ENCODE results near the gene GDPD5. TPM values are rescaled to one million over a fixed set of nuclear protein-coding genes. Genes with fewer than 3 reads are reported as not detected.

Gene GDPD5
- total RNA-seq, 1 experiment from 2014 or later: 12.2 TPM

DNA sequence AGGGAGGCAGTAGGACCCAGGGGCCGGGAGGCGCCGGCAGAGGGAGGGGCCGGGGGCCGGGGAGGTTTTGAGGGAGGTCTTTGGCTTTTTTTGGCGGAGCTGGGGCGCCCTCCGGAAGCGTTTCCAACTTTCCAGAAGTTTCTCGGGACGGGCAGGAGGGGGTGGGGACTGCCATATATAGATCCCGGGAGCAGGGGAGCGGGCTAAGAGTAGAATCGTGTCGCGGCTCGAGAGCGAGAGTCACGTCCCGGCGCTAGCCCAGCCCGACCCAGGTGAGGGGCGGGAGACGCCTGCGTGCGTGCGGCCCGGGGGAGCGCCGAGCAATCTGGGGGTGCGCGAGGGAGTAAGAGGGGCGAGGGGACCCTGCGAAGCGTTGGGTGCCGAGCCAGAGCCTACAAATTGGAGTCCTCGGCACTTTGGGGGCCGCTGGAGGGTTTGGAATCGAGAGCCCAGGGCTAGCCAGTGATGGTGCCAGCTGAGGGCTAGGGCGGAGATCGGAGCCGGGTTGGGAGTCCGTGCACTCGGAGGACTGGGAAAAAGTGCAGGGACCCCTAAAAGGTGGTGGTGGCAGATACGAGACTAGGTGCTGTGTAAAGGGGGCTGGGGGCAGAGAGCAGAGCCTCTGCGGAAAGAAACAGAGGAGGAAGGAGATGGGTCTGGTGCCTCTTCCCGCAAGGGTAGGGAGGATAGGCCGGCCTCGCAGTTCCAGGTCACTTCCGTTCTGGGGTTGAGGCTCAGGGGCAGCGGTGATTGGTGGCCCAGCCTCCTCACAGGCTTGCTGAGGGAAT lies 36.5 kb upstream of the GDPD5 start, which contains the start of gene SERPINH1 (continued):
- TF ChIP-seq RELA (CRISPR knock-in tag; IDR thresholded peaks at IDR 0.05; ENCODE audit: borderline replicate concordance): no peak
- TF ChIP-seq, protein P1, sequence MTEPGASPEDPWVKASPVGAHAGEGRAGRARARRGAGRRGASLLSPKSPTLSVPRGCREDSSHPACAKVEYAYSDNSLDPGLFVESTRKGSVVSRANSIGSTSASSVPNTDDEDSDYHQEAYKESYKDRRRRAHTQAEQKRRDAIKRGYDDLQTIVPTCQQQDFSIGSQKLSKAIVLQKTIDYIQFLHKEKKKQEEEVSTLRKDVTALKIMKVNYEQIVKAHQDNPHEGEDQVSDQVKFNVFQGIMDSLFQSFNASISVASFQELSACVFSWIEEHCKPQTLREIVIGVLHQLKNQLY (CRISPR knock-in tag; IDR thresholded peaks at IDR 0.05): no peak
- TF ChIP-seq, protein P2, sequence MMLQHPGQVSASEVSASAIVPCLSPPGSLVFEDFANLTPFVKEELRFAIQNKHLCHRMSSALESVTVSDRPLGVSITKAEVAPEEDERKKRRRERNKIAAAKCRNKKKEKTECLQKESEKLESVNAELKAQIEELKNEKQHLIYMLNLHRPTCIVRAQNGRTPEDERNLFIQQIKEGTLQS (CRISPR knock-in tag; conservative IDR thresholded peaks at IDR 0.05): no peak
- TF ChIP-seq, protein P3, sequence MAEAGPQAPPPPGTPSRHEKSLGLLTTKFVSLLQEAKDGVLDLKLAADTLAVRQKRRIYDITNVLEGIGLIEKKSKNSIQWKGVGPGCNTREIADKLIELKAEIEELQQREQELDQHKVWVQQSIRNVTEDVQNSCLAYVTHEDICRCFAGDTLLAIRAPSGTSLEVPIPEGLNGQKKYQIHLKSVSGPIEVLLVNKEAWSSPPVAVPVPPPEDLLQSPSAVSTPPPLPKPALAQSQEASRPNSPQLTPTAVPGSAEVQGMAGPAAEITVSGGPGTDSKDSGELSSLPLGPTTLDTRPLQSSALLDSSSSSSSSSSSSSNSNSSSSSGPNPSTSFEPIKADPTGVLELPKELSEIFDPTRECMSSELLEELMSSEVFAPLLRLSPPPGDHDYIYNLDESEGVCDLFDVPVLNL (CRISPR knock-in tag; IDR thresholded peaks at IDR 0.05; ENCODE audit: borderline replicate concordance, low read depth): no peak; the same call in 1 of the 2 replicates
- TF ChIP-seq, protein P4, sequence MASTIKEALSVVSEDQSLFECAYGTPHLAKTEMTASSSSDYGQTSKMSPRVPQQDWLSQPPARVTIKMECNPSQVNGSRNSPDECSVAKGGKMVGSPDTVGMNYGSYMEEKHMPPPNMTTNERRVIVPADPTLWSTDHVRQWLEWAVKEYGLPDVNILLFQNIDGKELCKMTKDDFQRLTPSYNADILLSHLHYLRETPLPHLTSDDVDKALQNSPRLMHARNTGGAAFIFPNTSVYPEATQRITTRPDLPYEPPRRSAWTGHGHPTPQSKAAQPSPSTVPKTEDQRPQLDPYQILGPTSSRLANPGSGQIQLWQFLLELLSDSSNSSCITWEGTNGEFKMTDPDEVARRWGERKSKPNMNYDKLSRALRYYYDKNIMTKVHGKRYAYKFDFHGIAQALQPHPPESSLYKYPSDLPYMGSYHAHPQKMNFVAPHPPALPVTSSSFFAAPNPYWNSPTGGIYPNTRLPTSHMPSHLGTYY (CRISPR knock-in tag; IDR thresholded peaks at IDR 0.05): no peak
- TF ChIP-seq, protein P5, sequence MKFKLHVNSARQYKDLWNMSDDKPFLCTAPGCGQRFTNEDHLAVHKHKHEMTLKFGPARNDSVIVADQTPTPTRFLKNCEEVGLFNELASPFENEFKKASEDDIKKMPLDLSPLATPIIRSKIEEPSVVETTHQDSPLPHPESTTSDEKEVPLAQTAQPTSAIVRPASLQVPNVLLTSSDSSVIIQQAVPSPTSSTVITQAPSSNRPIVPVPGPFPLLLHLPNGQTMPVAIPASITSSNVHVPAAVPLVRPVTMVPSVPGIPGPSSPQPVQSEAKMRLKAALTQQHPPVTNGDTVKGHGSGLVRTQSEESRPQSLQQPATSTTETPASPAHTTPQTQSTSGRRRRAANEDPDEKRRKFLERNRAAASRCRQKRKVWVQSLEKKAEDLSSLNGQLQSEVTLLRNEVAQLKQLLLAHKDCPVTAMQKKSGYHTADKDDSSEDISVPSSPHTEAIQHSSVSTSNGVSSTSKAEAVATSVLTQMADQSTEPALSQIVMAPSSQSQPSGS (CRISPR knock-in tag; IDR thresholded peaks at IDR 0.05; ENCODE audit: borderline replicate concordance, low read depth): no peak
- no peak for TF ChIP-seq ZNF416 (CRISPR knock-in tag; IDR thresholded peaks at IDR 0.05)
- peak; percentile 75 for TF ChIP-seq FOXP1 (CRISPR knock-in tag; IDR thresholded peaks at IDR 0.05; ENCODE audit: borderline replicate concordance)
- no peak for TF ChIP-seq TEAD4 (CRISPR knock-in tag; IDR thresholded peaks at IDR 0.05)
- TF ChIP-seq FOXK1 (CRISPR knock-in tag; IDR thresholded peaks at IDR 0.05): peak; percentile 26; the same call in 1 of the 2 replicates
- TF ChIP-seq, protein P6, sequence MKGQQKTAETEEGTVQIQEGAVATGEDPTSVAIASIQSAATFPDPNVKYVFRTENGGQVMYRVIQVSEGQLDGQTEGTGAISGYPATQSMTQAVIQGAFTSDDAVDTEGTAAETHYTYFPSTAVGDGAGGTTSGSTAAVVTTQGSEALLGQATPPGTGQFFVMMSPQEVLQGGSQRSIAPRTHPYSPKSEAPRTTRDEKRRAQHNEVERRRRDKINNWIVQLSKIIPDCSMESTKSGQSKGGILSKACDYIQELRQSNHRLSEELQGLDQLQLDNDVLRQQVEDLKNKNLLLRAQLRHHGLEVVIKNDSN (CRISPR knock-in tag; IDR thresholded peaks at IDR 0.05): 0 out of 2 replicates have a peak, but pooled peaks have one; percentile 23
- peak; percentile 37; the same call in 1 of the 2 replicates for TF ChIP-seq SP1 (CRISPR knock-in tag; conservative IDR thresholded peaks at IDR 0.05)
- TF ChIP-seq SOX15 (CRISPR knock-in tag; IDR thresholded peaks at IDR 0.05): no peak
- no peak for TF ChIP-seq JUN (CRISPR knock-in tag; IDR thresholded peaks at IDR 0.05)
- TF ChIP-seq, protein P7, sequence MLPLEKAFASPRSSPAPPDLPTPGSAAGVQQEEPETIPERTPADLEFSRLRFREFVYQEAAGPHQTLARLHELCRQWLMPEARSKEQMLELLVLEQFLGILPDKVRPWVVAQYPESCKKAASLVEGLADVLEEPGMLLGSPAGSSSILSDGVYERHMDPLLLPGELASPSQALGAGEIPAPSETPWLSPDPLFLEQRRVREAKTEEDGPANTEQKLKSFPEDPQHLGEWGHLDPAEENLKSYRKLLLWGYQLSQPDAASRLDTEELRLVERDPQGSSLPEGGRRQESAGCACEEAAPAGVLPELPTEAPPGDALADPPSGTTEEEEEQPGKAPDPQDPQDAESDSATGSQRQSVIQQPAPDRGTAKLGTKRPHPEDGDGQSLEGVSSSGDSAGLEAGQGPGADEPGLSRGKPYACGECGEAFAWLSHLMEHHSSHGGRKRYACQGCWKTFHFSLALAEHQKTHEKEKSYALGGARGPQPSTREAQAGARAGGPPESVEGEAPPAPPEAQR (CRISPR knock-in tag; IDR thresholded peaks at IDR 0.05): no peak
- TF ChIP-seq NFYB (CRISPR knock-in tag; conservative IDR thresholded peaks at IDR 0.05; ENCODE audit: low read depth): peak; percentile 46; the same call in 1 of the 2 replicates
- no peak for TF ChIP-seq ZNF263 (CRISPR knock-in tag; IDR thresholded peaks at IDR 0.05; ENCODE audit: low read depth)
- no peak for TF ChIP-seq CBFB (CRISPR knock-in tag; IDR thresholded peaks at IDR 0.05; ENCODE audit: low read depth)
- TF ChIP-seq FOXJ3 (CRISPR knock-in tag; IDR thresholded peaks at IDR 0.05; ENCODE audit: borderline replicate concordance): 0 out of 2 replicates have a peak, but pooled peaks have one; percentile 32
- no peak; the same call in 1 of the 2 replicates for TF ChIP-seq TEAD1 (CRISPR knock-in tag; IDR thresholded peaks at IDR 0.05)
- TF ChIP-seq, protein P8, sequence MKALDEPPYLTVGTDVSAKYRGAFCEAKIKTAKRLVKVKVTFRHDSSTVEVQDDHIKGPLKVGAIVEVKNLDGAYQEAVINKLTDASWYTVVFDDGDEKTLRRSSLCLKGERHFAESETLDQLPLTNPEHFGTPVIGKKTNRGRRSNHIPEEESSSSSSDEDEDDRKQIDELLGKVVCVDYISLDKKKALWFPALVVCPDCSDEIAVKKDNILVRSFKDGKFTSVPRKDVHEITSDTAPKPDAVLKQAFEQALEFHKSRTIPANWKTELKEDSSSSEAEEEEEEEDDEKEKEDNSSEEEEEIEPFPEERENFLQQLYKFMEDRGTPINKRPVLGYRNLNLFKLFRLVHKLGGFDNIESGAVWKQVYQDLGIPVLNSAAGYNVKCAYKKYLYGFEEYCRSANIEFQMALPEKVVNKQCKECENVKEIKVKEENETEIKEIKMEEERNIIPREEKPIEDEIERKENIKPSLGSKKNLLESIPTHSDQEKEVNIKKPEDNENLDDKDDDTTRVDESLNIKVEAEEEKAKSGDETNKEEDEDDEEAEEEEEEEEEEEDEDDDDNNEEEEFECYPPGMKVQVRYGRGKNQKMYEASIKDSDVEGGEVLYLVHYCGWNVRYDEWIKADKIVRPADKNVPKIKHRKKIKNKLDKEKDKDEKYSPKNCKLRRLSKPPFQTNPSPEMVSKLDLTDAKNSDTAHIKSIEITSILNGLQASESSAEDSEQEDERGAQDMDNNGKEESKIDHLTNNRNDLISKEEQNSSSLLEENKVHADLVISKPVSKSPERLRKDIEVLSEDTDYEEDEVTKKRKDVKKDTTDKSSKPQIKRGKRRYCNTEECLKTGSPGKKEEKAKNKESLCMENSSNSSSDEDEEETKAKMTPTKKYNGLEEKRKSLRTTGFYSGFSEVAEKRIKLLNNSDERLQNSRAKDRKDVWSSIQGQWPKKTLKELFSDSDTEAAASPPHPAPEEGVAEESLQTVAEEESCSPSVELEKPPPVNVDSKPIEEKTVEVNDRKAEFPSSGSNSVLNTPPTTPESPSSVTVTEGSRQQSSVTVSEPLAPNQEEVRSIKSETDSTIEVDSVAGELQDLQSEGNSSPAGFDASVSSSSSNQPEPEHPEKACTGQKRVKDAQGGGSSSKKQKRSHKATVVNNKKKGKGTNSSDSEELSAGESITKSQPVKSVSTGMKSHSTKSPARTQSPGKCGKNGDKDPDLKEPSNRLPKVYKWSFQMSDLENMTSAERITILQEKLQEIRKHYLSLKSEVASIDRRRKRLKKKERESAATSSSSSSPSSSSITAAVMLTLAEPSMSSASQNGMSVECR (CRISPR knock-in tag; IDR thresholded peaks at IDR 0.05; ENCODE audit: borderline replicate concordance): peak; percentile 38
- TF ChIP-seq, protein P9, sequence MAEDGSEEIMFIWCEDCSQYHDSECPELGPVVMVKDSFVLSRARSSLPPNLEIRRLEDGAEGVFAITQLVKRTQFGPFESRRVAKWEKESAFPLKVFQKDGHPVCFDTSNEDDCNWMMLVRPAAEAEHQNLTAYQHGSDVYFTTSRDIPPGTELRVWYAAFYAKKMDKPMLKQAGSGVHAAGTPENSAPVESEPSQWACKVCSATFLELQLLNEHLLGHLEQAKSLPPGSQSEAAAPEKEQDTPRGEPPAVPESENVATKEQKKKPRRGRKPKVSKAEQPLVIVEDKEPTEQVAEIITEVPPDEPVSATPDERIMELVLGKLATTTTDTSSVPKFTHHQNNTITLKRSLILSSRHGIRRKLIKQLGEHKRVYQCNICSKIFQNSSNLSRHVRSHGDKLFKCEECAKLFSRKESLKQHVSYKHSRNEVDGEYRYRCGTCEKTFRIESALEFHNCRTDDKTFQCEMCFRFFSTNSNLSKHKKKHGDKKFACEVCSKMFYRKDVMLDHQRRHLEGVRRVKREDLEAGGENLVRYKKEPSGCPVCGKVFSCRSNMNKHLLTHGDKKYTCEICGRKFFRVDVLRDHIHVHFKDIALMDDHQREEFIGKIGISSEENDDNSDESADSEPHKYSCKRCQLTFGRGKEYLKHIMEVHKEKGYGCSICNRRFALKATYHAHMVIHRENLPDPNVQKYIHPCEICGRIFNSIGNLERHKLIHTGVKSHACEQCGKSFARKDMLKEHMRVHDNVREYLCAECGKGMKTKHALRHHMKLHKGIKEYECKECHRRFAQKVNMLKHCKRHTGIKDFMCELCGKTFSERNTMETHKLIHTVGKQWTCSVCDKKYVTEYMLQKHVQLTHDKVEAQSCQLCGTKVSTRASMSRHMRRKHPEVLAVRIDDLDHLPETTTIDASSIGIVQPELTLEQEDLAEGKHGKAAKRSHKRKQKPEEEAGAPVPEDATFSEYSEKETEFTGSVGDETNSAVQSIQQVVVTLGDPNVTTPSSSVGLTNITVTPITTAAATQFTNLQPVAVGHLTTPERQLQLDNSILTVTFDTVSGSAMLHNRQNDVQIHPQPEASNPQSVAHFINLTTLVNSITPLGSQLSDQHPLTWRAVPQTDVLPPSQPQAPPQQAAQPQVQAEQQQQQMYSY (CRISPR knock-in tag; IDR thresholded peaks at IDR 0.05): no peak
